ENCODE measurements around the gene RTP5.
"Not testable (repeated sequence)": the region's sequence is repeated elsewhere in the genome, so short reads cannot be mapped to it uniquely, and the experiment has no call there.

- not testable (repeated sequence) for TF ChIP-seq CTCF (IDR thresholded peaks at IDR 0.05; ENCODE audit: low read depth, low read length); POLR2A (IDR thresholded peaks at IDR 0.05; ENCODE audit: extremely low read depth, insufficient read length); MYC (IDR thresholded peaks at IDR 0.05; ENCODE audit: low read depth, low read length)
Observed at GRCh38 chr2:241921631-241922030, 52.1 kb downstream of the RTP5 start.

Measured in NB4 (cell line).